ENCODE measurements around the gene LBH. TPM values are rescaled to one million over a fixed set of nuclear protein-coding genes. Genes with fewer than 3 reads are reported as not detected.

The LBH gene
- polyA plus RNA-seq (2013, experiment 1 of 2), result 34.2 TPM
- polyA plus RNA-seq (2013, experiment 2 of 2), result 31.9 TPM

DNA sequence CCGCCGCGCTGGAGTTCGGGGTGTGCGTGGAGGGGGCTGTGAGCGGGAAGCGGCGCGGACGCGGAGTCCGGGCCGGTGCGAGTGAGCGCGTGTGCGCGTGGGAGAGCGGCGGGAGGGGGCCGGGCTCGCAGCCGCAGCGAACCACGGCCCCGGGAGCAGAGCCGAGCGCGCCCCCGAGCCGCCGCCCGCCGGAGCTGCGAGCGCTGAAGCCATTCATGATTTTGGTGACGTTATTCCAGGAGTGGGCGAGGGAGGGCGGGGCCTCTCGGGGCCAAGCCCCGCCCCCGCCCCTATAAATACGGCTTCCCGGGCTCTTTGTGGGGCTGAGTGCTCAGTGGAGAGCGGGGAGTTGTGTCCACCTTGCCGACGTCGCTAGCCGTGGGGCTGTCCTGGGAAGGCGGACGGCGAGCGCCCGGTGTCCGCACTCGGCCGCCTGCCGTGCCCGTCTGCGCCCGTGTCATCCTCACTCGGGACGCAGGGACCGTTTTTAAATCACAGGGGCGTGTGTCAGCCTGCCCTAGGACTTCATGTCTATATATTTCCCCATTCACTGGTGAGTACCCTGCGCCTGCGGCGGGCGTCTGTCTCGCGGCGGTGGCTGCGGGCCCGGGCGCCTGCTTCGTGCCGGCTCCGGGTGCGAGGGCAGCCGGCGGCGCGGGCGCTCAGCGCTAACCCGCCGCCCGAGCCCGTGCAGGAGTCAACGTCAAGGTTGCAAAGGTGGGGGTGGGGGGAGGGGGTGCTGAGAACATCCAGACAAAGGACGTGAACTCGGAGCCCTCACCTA is at the start of gene LBH:
Gene LBH, plus strand, starts transcription at position 323 of the 784 bp plus-strand sequence. Its CDS starts 205 bp downstream, at position 528.
- no CpG with 5 or more reads among the region's 92 CpGs for WGBS (ENCODE audit: extremely low coverage, insufficient coverage, low lambda C conversion rate)
- Histone ChIP-seq H2BK120ac (ENCODE audit: low read depth, low read length) (peak within 1 kb of the TSS; percentile 8), H3K79me2 (ENCODE audit: control insufficient read depth, insufficient read depth, low read length) (peaks cover 38% of the 10 kb centered on the region), H3K56ac (ENCODE audit: low read length) (peak within 1 kb of the TSS; percentile 99), H3K9ac (ENCODE audit: low read length) (peak within 1 kb of the TSS; percentile 95), H3K36me3 (ENCODE audit: control insufficient read depth, insufficient read depth, low read length) (peaks cover 8% of the 10 kb centered on the region), H3K23ac (ENCODE audit: low read length) (peak within 1 kb of the TSS; percentile 37), H2BK15ac (replicated peaks; ENCODE audit: low read depth) (no peak within 1 kb of the TSS), H3K4me1 (ENCODE audit: control insufficient read depth, low read depth, low read length) (peaks cover 12% of the 10 kb centered on the region), H3K4ac (ENCODE audit: low read depth, low read length) (peak within 1 kb of the TSS; percentile 63), H2BK5ac (ENCODE audit: low read length) (peak within 1 kb of the TSS; percentile 76), H3K27me3 (ENCODE audit: insufficient read depth, low read length, poor library complexity) (no peaks in the 10 kb centered on the region), H3K27ac (ENCODE audit: low read depth, low read length) (peak within 1 kb of the TSS; percentile 60), H3K4me2 (ENCODE audit: low read length) (peak within 1 kb of the TSS; percentile 94), H2AK5ac (ENCODE audit: low read length) (no peak within 1 kb of the TSS), H4K8ac (ENCODE audit: low read depth, low read length) (no peak within 1 kb of the TSS), H3K79me1 (ENCODE audit: low read length) (peaks cover 30% of the 10 kb centered on the region), H3K4me3 (ENCODE audit: low read length) (peak within 1 kb of the TSS; percentile 92), H3K18ac (ENCODE audit: low read length) (peak within 1 kb of the TSS; percentile 71), H4K5ac (ENCODE audit: low read length) (no peak within 1 kb of the TSS)
- DNase-seq, result peak; percentile 91

DNA sequence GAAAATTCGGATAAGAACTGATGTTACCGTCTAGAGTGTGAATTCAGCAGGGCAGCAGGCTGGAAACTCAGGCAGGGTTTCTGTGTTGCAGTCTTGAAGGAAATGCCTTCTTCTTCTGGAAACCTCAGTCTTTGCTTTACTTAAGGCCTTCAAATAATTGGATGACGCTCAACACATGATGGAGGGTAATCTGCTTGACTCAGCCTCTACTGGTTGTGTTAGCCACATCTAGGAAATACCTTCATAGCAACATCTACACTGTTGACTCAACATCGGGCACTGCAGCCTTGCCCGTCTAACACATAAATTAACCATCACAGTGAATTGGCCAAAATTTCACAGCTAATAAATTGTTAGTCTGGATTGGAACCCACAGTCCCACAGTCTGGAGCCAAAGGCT is 47.3 kb upstream of the LBH start:
- H4K8ac ChIP-seq (ENCODE audit: low read depth, low read length), result no peak overlapping the region
- no peak overlapping the region for H3K4me2 ChIP-seq (ENCODE audit: low read length)
- WGBS (ENCODE audit: extremely low coverage, insufficient coverage, low lambda C conversion rate), result no CpG with 5 or more reads among the region's 5 CpGs
- H3K27me3 ChIP-seq (ENCODE audit: insufficient read depth, low read length, poor library complexity), result no peaks in the 10 kb centered on the region
- H3K27ac ChIP-seq (ENCODE audit: low read depth, low read length), result no peak overlapping the region
- no peak overlapping the region for H2BK15ac ChIP-seq (replicated peaks; ENCODE audit: low read depth)
- H3K9ac ChIP-seq (ENCODE audit: low read length), result no peak overlapping the region
- no peaks in the 10 kb centered on the region for H3K79me1 ChIP-seq (ENCODE audit: low read length)
- H2AK5ac ChIP-seq (ENCODE audit: low read length), result no peak overlapping the region
- no peak for DNase-seq
- no peaks in the 10 kb centered on the region for H3K4me1 ChIP-seq (ENCODE audit: control insufficient read depth, low read depth, low read length)
- no peak overlapping the region for H3K18ac ChIP-seq (ENCODE audit: low read length)
- H2BK5ac ChIP-seq (ENCODE audit: low read length), result no peak overlapping the region
- no peaks in the 10 kb centered on the region for H3K36me3 ChIP-seq (ENCODE audit: control insufficient read depth, insufficient read depth, low read length)
- no peak overlapping the region for H3K4ac ChIP-seq (ENCODE audit: low read depth, low read length)
- H3K23ac ChIP-seq (ENCODE audit: low read length), result no peak overlapping the region
- H2BK120ac ChIP-seq (ENCODE audit: low read depth, low read length), result no peak overlapping the region
- H4K5ac ChIP-seq (ENCODE audit: low read length), result no peak overlapping the region
- no peak overlapping the region for H3K4me3 ChIP-seq (ENCODE audit: low read length)
- no peak overlapping the region for H3K56ac ChIP-seq (ENCODE audit: low read length)
- no peaks in the 10 kb centered on the region for H3K79me2 ChIP-seq (ENCODE audit: control insufficient read depth, insufficient read depth, low read length)

DNA sequence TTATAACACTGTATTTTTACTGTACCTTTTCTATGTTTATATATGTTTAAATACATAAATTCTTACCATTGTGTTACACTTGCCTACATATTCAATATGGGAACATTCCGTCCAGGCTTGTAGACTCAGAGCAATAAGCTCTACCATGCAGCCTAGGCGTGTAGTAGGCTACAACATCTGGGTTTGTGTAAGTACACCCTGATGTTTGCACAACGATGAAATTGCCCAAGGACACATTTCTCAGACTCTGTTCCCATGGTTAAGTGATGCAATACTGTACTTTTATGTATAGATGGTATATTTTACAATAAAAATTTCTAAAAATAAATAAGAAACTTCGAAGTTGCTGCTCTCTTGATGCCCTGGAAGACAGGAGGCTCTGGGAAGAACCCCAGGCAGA is 46.2 kb upstream of the LBH start:
- H2BK5ac ChIP-seq (ENCODE audit: low read length), result no peak overlapping the region
- H3K79me2 ChIP-seq (ENCODE audit: control insufficient read depth, insufficient read depth, low read length), result no peaks in the 10 kb centered on the region
- H3K56ac ChIP-seq (ENCODE audit: low read length), result no peak overlapping the region
- no peak overlapping the region for H2BK15ac ChIP-seq (replicated peaks; ENCODE audit: low read depth)
- H3K18ac ChIP-seq (ENCODE audit: low read length), result no peak overlapping the region
- H3K4me3 ChIP-seq (ENCODE audit: low read length), result no peak overlapping the region
- H3K23ac ChIP-seq (ENCODE audit: low read length), result no peak overlapping the region
- H3K9ac ChIP-seq (ENCODE audit: low read length), result no peak overlapping the region
- no peak overlapping the region for H4K8ac ChIP-seq (ENCODE audit: low read depth, low read length)
- H3K4me2 ChIP-seq (ENCODE audit: low read length), result no peak overlapping the region
- H3K27ac ChIP-seq (ENCODE audit: low read depth, low read length), result no peak overlapping the region
- no peak overlapping the region for H2AK5ac ChIP-seq (ENCODE audit: low read length)
- H3K27me3 ChIP-seq (ENCODE audit: insufficient read depth, low read length, poor library complexity), result no peaks in the 10 kb centered on the region
- no peak for DNase-seq
- no peaks in the 10 kb centered on the region for H3K79me1 ChIP-seq (ENCODE audit: low read length)
- H4K5ac ChIP-seq (ENCODE audit: low read length), result no peak overlapping the region
- no peaks in the 10 kb centered on the region for H3K36me3 ChIP-seq (ENCODE audit: control insufficient read depth, insufficient read depth, low read length)
- no CpG with 5 or more reads among the region's 4 CpGs for WGBS (ENCODE audit: extremely low coverage, insufficient coverage, low lambda C conversion rate)
- H2BK120ac ChIP-seq (ENCODE audit: low read depth, low read length), result no peak overlapping the region
- no peaks in the 10 kb centered on the region for H3K4me1 ChIP-seq (ENCODE audit: control insufficient read depth, low read depth, low read length)
- H3K4ac ChIP-seq (ENCODE audit: low read depth, low read length), result no peak overlapping the region

DNA sequence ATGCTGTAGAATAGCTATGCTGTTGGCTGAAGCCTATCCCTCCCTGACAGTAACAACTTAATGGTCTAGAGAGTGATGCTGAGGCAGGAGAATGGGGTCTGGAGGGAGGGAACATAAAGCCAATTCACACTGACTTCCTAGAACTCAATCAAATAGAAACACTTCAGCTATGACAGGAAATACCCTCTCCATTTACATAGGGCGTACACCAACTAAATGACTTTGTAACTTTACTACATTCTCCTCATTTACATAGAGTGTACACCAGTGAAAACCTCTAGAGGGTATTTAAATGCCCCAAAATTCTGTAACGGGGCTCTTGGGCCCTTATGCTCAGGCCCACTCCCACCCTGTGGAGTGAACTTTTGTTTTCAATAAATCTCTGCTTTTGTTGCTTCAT is 43.0 kb upstream of the LBH start:
- no peaks in the 10 kb centered on the region for H3K79me2 ChIP-seq (ENCODE audit: control insufficient read depth, insufficient read depth, low read length)
- H3K79me1 ChIP-seq (ENCODE audit: low read length), result no peaks in the 10 kb centered on the region
- H3K23ac ChIP-seq (ENCODE audit: low read length), result no peak overlapping the region
- no peak overlapping the region for H3K56ac ChIP-seq (ENCODE audit: low read length)
- H3K4me1 ChIP-seq (ENCODE audit: control insufficient read depth, low read depth, low read length), result peaks cover 10% of the 10 kb centered on the region
- H2BK5ac ChIP-seq (ENCODE audit: low read length), result no peak overlapping the region
- WGBS (ENCODE audit: extremely low coverage, insufficient coverage, low lambda C conversion rate), result no CpG with 5 or more reads among the region's 2 CpGs
- no peaks in the 10 kb centered on the region for H3K36me3 ChIP-seq (ENCODE audit: control insufficient read depth, insufficient read depth, low read length)
- H3K27me3 ChIP-seq (ENCODE audit: insufficient read depth, low read length, poor library complexity), result no peaks in the 10 kb centered on the region
- no peak overlapping the region for H3K27ac ChIP-seq (ENCODE audit: low read depth, low read length)
- H3K4ac ChIP-seq (ENCODE audit: low read depth, low read length), result no peak overlapping the region
- no peak overlapping the region for H2BK15ac ChIP-seq (replicated peaks; ENCODE audit: low read depth)
- H4K8ac ChIP-seq (ENCODE audit: low read depth, low read length), result no peak overlapping the region
- H4K5ac ChIP-seq (ENCODE audit: low read length), result no peak overlapping the region
- DNase-seq, result no peak
- H3K4me3 ChIP-seq (ENCODE audit: low read length), result no peak overlapping the region
- no peak overlapping the region for H2BK120ac ChIP-seq (ENCODE audit: low read depth, low read length)
- H3K18ac ChIP-seq (ENCODE audit: low read length), result no peak overlapping the region
- no peak overlapping the region for H3K9ac ChIP-seq (ENCODE audit: low read length)
- no peak overlapping the region for H2AK5ac ChIP-seq (ENCODE audit: low read length)
- H3K4me2 ChIP-seq (ENCODE audit: low read length), result no peak overlapping the region

DNA sequence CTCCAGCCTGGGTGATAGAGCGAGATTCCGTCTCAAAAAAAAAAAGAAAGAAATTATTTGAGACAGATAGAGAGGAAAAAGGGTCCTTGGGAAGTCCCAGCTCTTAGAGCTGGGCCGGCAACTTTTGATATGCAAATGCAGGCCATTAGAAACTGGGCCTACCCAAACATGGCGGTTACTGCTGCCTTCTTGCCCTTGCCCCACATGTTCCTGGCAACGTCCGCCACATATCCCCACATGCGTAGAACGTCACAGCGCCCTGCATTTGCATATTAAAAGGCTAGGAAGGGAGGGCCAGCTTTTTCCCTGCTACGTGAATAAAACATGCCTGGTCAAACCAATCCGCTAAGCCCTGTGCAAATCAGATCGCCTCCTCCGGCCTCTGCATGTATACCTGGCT is 40.7 kb upstream of the LBH start:
- no peak overlapping the region for H2BK15ac ChIP-seq (replicated peaks; ENCODE audit: low read depth)
- H3K4ac ChIP-seq (ENCODE audit: low read depth, low read length), result no peak overlapping the region
- DNase-seq, result no peak
- no peak overlapping the region for H3K4me3 ChIP-seq (ENCODE audit: low read length)
- WGBS (ENCODE audit: extremely low coverage, insufficient coverage, low lambda C conversion rate), result no CpG with 5 or more reads among the region's 13 CpGs
- H2BK120ac ChIP-seq (ENCODE audit: low read depth, low read length), result no peak overlapping the region
- no peak overlapping the region for H3K18ac ChIP-seq (ENCODE audit: low read length)
- no peaks in the 10 kb centered on the region for H3K27me3 ChIP-seq (ENCODE audit: insufficient read depth, low read length, poor library complexity)
- H3K79me1 ChIP-seq (ENCODE audit: low read length), result no peaks in the 10 kb centered on the region
- H3K27ac ChIP-seq (ENCODE audit: low read depth, low read length), result no peak overlapping the region
- H3K36me3 ChIP-seq (ENCODE audit: control insufficient read depth, insufficient read depth, low read length), result no peaks in the 10 kb centered on the region
- no peak overlapping the region for H2AK5ac ChIP-seq (ENCODE audit: low read length)
- H3K4me2 ChIP-seq (ENCODE audit: low read length), result no peak overlapping the region
- H2BK5ac ChIP-seq (ENCODE audit: low read length), result no peak overlapping the region
- H3K4me1 ChIP-seq (ENCODE audit: control insufficient read depth, low read depth, low read length), result peaks cover 15% of the 10 kb centered on the region
- H4K8ac ChIP-seq (ENCODE audit: low read depth, low read length), result no peak overlapping the region
- no peak overlapping the region for H3K56ac ChIP-seq (ENCODE audit: low read length)
- no peak overlapping the region for H4K5ac ChIP-seq (ENCODE audit: low read length)
- no peak overlapping the region for H3K23ac ChIP-seq (ENCODE audit: low read length)
- H3K9ac ChIP-seq (ENCODE audit: low read length), result no peak overlapping the region
- H3K79me2 ChIP-seq (ENCODE audit: control insufficient read depth, insufficient read depth, low read length), result no peaks in the 10 kb centered on the region

DNA sequence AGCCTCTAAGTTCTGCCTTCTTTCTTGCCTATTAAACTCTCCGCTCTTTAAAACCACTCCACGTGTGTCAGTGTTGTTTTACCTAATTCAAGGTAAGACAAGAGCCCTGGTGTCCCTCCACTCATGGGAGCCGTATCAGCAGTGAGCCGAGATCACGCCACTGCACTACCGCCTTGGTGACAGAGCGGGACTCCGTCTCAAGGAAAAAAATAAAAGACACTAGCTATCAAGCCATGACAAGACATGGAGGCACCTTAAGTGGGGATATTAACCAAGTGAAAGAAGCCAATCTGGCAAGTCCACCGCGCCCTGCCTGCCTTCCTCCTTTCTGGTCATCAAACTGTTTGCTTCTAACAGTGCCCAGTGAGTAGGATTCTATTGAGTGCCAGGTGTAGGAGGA is 40.2 kb upstream of the LBH start:
- Histone ChIP-seq H2AK5ac (ENCODE audit: low read length) (no peak overlapping the region), H2BK15ac (replicated peaks; ENCODE audit: low read depth) (no peak overlapping the region), H2BK120ac (ENCODE audit: low read depth, low read length) (no peak overlapping the region), H4K8ac (ENCODE audit: low read depth, low read length) (no peak overlapping the region), H3K23ac (ENCODE audit: low read length) (no peak overlapping the region), H3K36me3 (ENCODE audit: control insufficient read depth, insufficient read depth, low read length) (no peaks in the 10 kb centered on the region), H4K5ac (ENCODE audit: low read length) (no peak overlapping the region), H3K18ac (ENCODE audit: low read length) (no peak overlapping the region), H2BK5ac (ENCODE audit: low read length) (no peak overlapping the region), H3K27me3 (ENCODE audit: insufficient read depth, low read length, poor library complexity) (no peaks in the 10 kb centered on the region), H3K56ac (ENCODE audit: low read length) (no peak overlapping the region), H3K79me1 (ENCODE audit: low read length) (no peaks in the 10 kb centered on the region), H3K27ac (ENCODE audit: low read depth, low read length) (no peak overlapping the region), H3K4me1 (ENCODE audit: control insufficient read depth, low read depth, low read length) (peaks cover 15% of the 10 kb centered on the region), H3K79me2 (ENCODE audit: control insufficient read depth, insufficient read depth, low read length) (no peaks in the 10 kb centered on the region), H3K4ac (ENCODE audit: low read depth, low read length) (no peak overlapping the region), H3K4me3 (ENCODE audit: low read length) (no peak overlapping the region), H3K9ac (ENCODE audit: low read length) (no peak overlapping the region), H3K4me2 (ENCODE audit: low read length) (no peak overlapping the region)
- WGBS (ENCODE audit: extremely low coverage, insufficient coverage, low lambda C conversion rate), result no CpG with 5 or more reads among the region's 10 CpGs
- no peak for DNase-seq
